ENCODE data around the gene CTSD. TPM values are rescaled to one million over a fixed set of nuclear protein-coding genes. Genes with fewer than 3 reads are reported as not detected.

The CTSD gene
- polyA plus RNA-seq, 1 experiment: 206 TPM

GRCh38 chr11:1759851-1760220 is 3.9 kb downstream of the CTSD start:
- Histone ChIP-seq H3K4me3 (ENCODE audit: low read depth, low read length) (no peak overlapping the region), H3K27me3 (ENCODE audit: control insufficient read depth, insufficient read depth, low read length) (no peaks in the 10 kb centered on the region), H3K36me3 (ENCODE audit: control insufficient read depth, insufficient read depth, low read length) (peaks cover 23% of the 10 kb centered on the region)
- DNase-seq (ENCODE audit: low read depth): no peak
- ChIA-PET POLR2A (no interaction called here), CTCF (interaction anchor here (0.9 kb wide), 1 partner anchor 123 kb away, joined by 3 read pairs; no protein-coding TSS in a partner anchor)
- TF ChIP-seq, protein P1, sequence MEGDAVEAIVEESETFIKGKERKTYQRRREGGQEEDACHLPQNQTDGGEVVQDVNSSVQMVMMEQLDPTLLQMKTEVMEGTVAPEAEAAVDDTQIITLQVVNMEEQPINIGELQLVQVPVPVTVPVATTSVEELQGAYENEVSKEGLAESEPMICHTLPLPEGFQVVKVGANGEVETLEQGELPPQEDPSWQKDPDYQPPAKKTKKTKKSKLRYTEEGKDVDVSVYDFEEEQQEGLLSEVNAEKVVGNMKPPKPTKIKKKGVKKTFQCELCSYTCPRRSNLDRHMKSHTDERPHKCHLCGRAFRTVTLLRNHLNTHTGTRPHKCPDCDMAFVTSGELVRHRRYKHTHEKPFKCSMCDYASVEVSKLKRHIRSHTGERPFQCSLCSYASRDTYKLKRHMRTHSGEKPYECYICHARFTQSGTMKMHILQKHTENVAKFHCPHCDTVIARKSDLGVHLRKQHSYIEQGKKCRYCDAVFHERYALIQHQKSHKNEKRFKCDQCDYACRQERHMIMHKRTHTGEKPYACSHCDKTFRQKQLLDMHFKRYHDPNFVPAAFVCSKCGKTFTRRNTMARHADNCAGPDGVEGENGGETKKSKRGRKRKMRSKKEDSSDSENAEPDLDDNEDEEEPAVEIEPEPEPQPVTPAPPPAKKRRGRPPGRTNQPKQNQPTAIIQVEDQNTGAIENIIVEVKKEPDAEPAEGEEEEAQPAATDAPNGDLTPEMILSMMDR (IDR thresholded peaks at IDR 0.05; ENCODE audit: insufficient read depth, low read depth, low read length): no peak

DNA sequence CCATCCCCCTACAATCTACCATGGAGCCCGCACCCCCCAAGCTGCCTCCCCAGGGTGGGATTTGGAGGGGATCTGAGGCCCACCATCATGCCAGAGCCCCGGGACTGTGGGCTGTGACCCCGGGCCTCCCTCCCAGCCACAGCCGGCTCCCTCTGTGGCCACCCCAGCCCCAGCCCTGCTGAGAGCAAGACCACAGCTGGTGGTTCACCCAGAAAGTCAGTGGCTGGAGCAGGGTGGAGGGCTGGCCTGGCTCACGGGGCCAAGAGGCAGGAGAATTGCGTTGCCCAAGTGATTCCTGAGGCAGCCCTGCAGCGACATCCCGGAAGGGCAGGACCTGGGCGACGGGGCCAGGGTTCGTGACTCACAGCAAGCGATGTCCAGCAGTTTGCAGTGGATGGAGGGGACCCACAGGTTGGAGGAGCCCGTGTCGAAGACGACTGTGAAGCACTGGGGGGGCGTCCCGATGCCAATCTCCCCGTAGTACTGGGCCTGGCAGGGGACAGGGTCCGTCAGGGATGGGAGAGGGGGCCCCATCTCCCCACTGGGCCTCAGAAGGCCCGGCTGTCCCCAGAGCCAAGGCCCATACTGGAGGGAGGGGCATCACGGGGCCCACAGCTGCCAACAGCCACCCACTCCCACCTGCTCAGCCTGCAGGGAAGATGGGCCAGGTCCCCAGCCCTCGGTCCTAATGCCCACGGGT is 4.4 kb downstream of the CTSD start:
- POLR2A ChIA-PET: no interaction called here
- Histone ChIP-seq H3K4me3 (ENCODE audit: low read depth, low read length) (no peak overlapping the region), H3K27me3 (ENCODE audit: control insufficient read depth, insufficient read depth, low read length) (no peaks in the 10 kb centered on the region), H3K36me3 (ENCODE audit: control insufficient read depth, insufficient read depth, low read length) (peaks cover 23% of the 10 kb centered on the region)
- DNase-seq (ENCODE audit: low read depth): no peak
- CTCF ChIA-PET: no interaction called here
- TF ChIP-seq, protein P1 (IDR thresholded peaks at IDR 0.05; ENCODE audit: insufficient read depth, low read depth, low read length): no peak

DNA sequence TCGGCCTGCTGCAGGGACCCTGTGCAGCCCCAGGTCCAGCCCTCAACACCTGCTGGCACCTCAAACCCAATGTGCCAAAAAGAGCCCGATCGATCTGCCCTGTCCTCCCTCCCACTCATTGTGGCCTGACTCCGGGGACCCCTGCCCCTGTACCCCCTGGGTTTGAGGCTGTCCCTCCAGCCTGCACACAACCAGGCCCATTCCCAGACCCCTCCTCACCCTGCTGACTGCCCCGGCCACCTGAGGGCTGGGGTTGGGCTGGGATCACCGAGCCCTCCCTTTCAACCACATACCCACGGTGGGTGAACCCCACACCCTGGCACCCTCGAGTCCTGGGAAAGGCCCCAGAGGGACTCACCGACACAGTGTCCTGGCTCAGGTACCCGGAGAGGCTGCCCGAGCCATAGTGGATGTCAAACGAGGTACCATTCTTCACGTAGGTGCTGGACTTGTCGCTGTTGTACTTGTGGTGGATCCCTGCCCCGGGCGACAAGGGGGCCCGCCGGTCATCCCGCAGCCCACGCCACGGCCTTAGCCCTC is 5.0 kb downstream of the CTSD start:
- Histone ChIP-seq H3K4me3 (ENCODE audit: low read depth, low read length) (no peak overlapping the region), H3K36me3 (ENCODE audit: control insufficient read depth, insufficient read depth, low read length) (peaks cover 23% of the 10 kb centered on the region), H3K27me3 (ENCODE audit: control insufficient read depth, insufficient read depth, low read length) (no peaks in the 10 kb centered on the region)
- POLR2A ChIA-PET: no interaction called here
- CTCF ChIA-PET: interaction anchor here (1.2 kb wide), 1 partner anchor 75 kb away, joined by 4 read pairs; no protein-coding TSS in a partner anchor
- TF ChIP-seq, protein P1 (IDR thresholded peaks at IDR 0.05; ENCODE audit: insufficient read depth, low read depth, low read length): no peak
- DNase-seq (ENCODE audit: low read depth): no peak

- CTCF ChIA-PET: interaction anchor here (1.2 kb wide), 1 partner anchor 75 kb away, joined by 4 read pairs; no protein-coding TSS in a partner anchor
- DNase-seq (ENCODE audit: low read depth): no peak
- TF ChIP-seq, protein P1 (IDR thresholded peaks at IDR 0.05; ENCODE audit: insufficient read depth, low read depth, low read length): no peak
- Histone ChIP-seq H3K4me3 (ENCODE audit: low read depth, low read length) (no peak overlapping the region), H3K27me3 (ENCODE audit: control insufficient read depth, insufficient read depth, low read length) (no peaks in the 10 kb centered on the region), H3K36me3 (ENCODE audit: control insufficient read depth, insufficient read depth, low read length) (peaks cover 25% of the 10 kb centered on the region)
- POLR2A ChIA-PET: no interaction called here
These were observed 5.7 kb downstream of the CTSD start for GRCh38 chr11:1757861-1758610.
